ENCODE measurements around the gene LRRFIP1. TPM values are rescaled to one million over a fixed set of nuclear protein-coding genes. Genes with fewer than 3 reads are reported as not detected.

Gene LRRFIP1, protein sequence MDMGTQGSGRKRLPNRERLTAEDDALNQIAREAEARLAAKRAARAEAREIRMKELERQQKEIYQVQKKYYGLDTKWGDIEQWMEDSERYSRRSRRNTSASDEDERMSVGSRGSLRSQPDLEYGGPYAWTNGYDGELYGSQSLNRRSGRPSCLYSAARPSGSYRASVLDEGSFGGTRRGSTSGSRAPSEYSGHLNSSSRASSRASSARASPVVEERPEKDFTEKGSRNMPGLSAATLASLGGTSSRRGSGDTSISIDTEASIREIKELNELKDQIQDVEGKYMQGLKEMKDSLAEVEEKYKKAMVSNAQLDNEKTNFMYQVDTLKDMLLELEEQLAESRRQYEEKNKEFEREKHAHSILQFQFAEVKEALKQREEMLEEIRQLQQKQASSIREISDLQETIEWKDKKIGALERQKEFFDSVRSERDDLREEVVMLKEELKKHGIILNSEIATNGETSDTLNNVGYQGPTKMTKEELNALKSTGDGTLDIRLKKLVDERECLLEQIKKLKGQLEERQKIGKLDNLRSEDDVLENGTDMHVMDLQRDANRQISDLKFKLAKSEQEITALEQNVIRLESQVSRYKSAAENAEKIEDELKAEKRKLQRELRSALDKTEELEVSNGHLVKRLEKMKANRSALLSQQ
- total RNA-seq, result 210 and 216 TPM in 2 replicates

- Mint-ChIP-seq H3K27me3 (peaks cover 59% of the 10 kb centered on the region), H3K4me3 (peak within 1 kb of the TSS; percentile 70), H3K27ac (no peak within 1 kb of the TSS), H3K36me3 (ENCODE audit: low read depth) (no peaks in the 10 kb centered on the region), H3K9me3 (no peaks in the 10 kb centered on the region), H3K4me1 (peaks cover 9% of the 10 kb centered on the region)
- DNase-seq, result no peak
- intact Hi-C loops (cut with micrococcal nuclease), result no loop called here
Observed at GRCh38 chr2:237627441-237628246, at the start of gene LRRFIP1. Gene LRRFIP1 (plus strand): TSS chr2:237627587. CDS start chr2:237627645, 58 bp downstream.

DNA sequence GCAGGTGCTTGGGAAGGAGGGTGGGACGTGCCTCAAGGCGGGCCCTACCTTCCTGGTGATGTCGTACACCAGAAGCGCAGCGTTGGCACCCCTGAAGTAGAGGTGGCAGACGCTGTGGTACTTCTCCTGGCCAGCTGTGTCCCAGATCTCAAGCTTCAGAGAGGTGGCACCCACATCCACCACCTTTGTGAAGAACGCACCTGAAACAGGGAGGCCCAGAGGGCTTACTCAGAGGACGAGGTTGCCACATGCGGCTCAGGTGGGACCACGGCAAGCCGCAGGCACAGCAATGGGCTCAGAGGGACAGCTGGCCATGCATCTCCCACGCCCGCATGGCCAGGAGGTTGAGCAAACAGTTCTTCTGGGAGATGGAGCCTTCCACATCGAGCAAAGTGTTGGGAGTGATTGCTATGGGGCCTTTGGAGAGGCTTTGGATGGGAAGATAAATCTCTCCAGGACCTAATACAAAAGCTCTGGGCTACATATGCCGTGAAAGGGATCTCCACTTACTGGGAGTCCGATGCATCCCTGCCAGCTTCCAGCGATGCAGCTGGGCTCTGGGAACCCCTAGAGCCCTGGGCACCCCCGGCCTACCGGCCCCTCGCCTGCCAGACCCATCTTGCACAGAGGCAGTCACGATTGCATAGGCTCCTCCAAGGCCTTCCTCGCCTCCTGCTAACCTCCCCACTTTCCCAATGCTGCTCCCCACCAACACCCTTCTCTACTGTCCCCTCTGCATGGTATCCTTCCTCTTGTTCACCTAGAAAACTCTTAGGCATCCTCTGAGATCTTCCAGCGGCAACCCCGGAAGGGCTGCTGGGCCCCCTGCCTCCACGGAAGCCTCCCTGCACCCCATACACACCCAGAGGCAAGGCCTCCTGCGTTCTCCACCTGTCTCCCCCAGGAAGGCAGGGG lies 49.2 kb upstream of the LRRFIP1 start:
- H3K4me1 Mint-ChIP-seq, result peaks cover 4% of the 10 kb centered on the region
- intact Hi-C loops (cut with micrococcal nuclease), result no loop called here
- H3K36me3 Mint-ChIP-seq (ENCODE audit: low read depth), result no peaks in the 10 kb centered on the region
- H3K27ac Mint-ChIP-seq, result no peak overlapping the region
- no peak overlapping the region for H3K4me3 Mint-ChIP-seq
- H3K27me3 Mint-ChIP-seq, result no peaks in the 10 kb centered on the region
- H3K9me3 Mint-ChIP-seq, result no peaks in the 10 kb centered on the region
- DNase-seq, result no peak

- H3K36me3 Mint-ChIP-seq (ENCODE audit: low read depth), result no peaks in the 10 kb centered on the region
- intact Hi-C loops (cut with micrococcal nuclease), result loop anchor here (2.0 to 5.0 kb wide), 2 partner anchors 166 to 193 kb away; no protein-coding TSS in a partner anchor
- H3K9me3 Mint-ChIP-seq, result no peaks in the 10 kb centered on the region
- H3K27me3 Mint-ChIP-seq, result no peaks in the 10 kb centered on the region
- H3K27ac Mint-ChIP-seq, result peak overlapping the region; percentile 3
- H3K4me3 Mint-ChIP-seq, result no peak overlapping the region
- DNase-seq, result no peak
- H3K4me1 Mint-ChIP-seq, result peaks cover 4% of the 10 kb centered on the region
Observed at GRCh38 chr2:237581326-237581725, 46.1 kb upstream of the LRRFIP1 start.

DNA sequence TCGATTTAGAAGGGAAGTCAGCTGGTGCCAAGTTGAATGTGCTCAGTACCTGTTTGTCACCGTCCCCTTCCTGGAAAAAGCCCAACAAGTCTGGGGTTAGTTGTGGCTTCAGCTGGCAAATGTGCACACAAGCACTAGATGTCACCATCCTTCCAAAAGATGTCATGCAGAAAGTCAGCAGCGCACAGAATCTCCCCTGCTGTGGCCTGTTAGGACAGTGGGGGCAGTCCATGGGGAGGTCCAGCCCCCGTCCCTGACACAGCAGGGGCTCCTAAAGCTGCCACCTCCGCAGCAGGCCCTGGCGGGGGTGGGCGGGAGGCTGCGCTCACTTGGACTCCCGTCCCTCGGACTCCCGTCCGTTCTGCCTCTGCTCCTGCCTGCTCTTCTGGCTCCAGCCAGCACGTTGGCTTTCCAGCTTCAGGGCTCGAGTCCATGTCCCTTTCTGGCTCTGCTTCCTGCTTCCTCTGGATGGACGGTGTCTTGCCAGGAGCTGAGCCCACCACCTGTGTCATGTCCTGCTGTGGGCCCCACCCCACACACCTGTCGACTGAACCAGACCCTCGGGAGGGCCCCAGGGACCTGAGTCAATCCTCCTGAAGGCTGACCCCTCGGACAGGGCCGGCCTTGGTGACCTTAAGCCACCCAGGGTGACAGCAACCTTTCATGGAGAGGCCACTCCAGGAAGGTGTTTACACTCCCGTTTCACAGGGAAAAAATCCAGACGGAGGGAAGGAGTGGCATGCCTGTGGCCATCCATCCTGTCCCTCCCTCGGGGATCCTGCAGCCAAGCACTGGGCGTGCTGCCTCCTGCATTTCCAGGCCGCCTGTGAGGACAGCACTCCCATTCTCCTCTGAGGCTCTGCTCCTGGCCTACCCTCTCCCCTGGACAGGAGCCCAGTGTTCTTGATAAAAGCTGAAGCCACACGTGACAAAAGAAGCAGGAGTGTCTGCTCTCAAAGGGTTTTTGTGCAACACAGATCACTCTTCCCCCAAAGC lies 45.3 kb upstream of the LRRFIP1 start:
- Mint-ChIP-seq H3K27me3 (no peaks in the 10 kb centered on the region), H3K4me1 (peaks cover 4% of the 10 kb centered on the region), H3K36me3 (ENCODE audit: low read depth) (no peaks in the 10 kb centered on the region), H3K9me3 (no peaks in the 10 kb centered on the region), H3K4me3 (no peak overlapping the region), H3K27ac (peak overlapping the region; percentile 37)
- peak; percentile 82 for DNase-seq
- intact Hi-C loops (cut with micrococcal nuclease), result loop anchor here (2.0 to 5.0 kb wide), 2 partner anchors 165 to 193 kb away; no protein-coding TSS in a partner anchor

DNA sequence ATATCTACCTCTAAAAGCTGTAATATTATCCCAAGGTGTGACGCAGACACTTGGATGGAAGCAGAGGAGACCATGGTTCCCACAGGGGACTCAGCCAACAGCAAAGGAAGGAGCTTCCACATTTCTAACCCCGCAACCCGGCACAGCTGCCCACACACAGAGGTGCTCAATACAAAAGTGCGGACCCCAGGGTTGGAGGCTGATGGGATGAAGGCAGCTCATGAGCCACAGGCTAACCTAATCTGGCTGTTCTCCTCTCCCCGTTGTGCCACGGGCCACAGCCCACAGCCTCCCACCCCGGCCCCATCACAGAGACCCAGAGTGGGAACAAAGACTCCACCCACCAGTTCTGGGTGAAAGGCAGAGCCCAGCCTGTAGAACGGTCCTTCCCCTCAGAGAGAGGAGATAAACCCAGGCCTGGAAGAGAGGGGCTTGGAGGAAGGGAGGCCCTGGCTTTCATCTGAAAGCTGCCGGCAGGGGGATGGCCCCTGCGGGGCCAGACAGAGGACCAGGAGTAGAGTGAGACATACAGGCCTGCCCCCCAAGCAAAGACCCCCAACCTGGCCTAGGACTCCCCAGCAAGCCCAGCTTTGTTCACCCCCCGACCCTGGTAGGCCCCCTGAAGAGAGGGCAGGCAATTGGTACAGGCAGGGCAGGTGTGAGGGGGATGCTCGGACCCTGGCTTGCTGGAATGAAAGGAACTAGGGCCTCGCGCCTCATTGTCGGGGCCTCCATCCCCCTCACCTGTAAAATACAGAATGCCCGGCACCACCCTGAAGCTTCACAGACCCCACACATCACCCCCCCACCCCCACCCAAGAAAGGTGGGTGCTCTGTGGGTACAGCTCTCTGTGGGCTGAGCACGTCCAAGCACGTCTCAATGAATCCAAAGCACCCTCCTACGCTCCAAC lies 43.7 kb upstream of the LRRFIP1 start:
- H3K9me3 Mint-ChIP-seq, result no peaks in the 10 kb centered on the region
- intact Hi-C loops (cut with micrococcal nuclease), result loop anchor here (5.0 kb wide), 1 partner anchor 164 kb away; no protein-coding TSS in a partner anchor
- peaks cover 5% of the 10 kb centered on the region for H3K27me3 Mint-ChIP-seq

DNA sequence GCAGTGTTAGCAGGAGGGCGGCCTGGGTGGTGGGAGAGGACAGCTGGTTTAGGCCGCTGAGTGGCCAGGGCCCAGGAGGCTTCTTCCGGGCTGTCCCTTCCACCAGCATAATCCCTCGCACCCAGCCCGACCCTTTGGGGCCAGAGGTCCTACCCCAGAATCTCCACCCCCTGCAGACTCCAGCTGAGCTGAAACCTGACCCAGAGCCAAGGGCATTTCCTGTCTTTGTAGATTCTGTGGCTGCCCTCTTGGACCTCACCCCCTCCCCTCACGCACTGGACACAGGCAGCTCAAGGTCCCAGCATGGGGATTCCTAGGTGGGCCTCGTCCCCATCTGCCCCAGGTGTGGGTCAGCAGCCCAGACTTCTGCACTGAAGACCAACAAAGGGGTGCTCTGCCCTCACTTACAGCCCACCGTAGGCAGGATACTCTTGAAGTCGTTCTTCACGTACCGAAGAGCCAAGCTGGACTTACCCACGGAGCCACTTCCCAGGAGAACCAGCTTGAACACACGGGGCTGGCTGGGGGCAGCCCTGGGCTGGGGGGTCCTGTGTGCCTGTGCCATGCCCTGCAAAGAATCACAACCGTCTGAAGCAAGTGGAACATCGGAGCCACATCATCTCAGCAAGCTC lies 41.7 kb upstream of the LRRFIP1 start:
- intact Hi-C loops (cut with micrococcal nuclease), result no loop called here
- Mint-ChIP-seq H3K4me3 (no peak overlapping the region), H3K27ac (no peak overlapping the region)

More for the DNA sequence above, 43.7 kb upstream of the LRRFIP1 start:
- Mint-ChIP-seq H3K4me1 (peaks cover 4% of the 10 kb centered on the region), H3K36me3 (ENCODE audit: low read depth) (no peaks in the 10 kb centered on the region), H3K27ac (no peak overlapping the region), H3K4me3 (no peak overlapping the region)
- no peak for DNase-seq

GRCh38 chr2:237588044-237588696 lies 39.2 kb upstream of the LRRFIP1 start:
- intact Hi-C loops (cut with micrococcal nuclease), result no loop called here
- no peak for DNase-seq
- Mint-ChIP-seq H3K9me3 (no peaks in the 10 kb centered on the region), H3K4me3 (no peak overlapping the region), H3K27ac (no peak overlapping the region), H3K4me1 (peaks cover 10% of the 10 kb centered on the region), H3K36me3 (ENCODE audit: low read depth) (no peaks in the 10 kb centered on the region), H3K27me3 (peaks cover 14% of the 10 kb centered on the region)

More for the DNA sequence above, 41.7 kb upstream of the LRRFIP1 start:
- Mint-ChIP-seq H3K36me3 (ENCODE audit: low read depth) (no peaks in the 10 kb centered on the region), H3K27me3 (peaks cover 14% of the 10 kb centered on the region), H3K4me1 (peaks cover 7% of the 10 kb centered on the region), H3K9me3 (no peaks in the 10 kb centered on the region)
- DNase-seq, result no peak

GRCh38 chr2:237590272-237591140 lies 36.9 kb upstream of the LRRFIP1 start, which contains the start of gene RAB17:
Gene RAB17 (minus strand): TSS chr2:237590734. CDS start chr2:237586154, 4,580 bp downstream.
- H3K9me3 Mint-ChIP-seq, result no peaks in the 10 kb centered on the region
- H3K4me1 Mint-ChIP-seq, result peaks cover 10% of the 10 kb centered on the region
- peak within 1 kb of the TSS; percentile 32 for H3K27ac Mint-ChIP-seq
- peaks cover 14% of the 10 kb centered on the region for H3K27me3 Mint-ChIP-seq
- H3K4me3 Mint-ChIP-seq, result peak within 1 kb of the TSS; percentile 14
- intact Hi-C loops (cut with micrococcal nuclease), result no loop called here
- no peaks in the 10 kb centered on the region for H3K36me3 Mint-ChIP-seq (ENCODE audit: low read depth)
- no peak for DNase-seq

DNA sequence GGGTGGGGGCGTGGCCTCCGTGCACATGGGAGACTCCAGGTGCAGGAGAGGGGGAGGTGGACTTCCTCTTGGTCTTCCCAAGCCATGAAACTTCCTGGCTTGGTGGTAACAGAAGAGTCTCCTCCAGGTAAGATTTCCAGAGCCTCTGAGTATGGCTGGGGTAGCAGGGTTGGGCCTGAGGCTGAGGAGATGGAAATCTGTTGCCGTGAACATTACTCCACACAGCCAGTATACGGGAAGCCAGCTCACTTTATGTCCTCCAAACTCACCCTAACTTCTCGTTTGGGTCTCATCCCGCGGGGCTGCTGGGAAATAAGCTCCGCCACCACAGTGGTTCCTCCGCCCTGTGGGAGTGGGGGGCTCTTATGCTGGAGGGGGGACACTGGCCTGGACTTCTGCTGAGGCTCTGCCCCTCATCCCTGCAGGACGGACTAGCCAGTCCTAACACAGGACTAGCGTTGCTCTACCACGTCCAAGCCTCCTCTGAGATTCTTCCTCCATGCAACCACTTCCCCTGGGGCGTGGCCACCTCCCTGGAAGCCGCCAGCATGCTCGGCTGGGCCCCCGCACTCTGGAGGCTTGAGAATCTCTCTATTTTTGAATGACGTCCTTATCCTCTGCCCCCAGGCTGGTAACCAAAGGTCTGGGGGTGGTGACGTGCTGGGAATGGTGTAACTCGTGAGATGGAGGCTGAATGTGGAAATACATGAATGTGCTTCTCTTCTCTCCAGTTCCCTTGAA lies 36.1 kb upstream of the LRRFIP1 start:
- peak overlapping the region; percentile 32 for H3K27ac Mint-ChIP-seq
- peaks cover 10% of the 10 kb centered on the region for H3K4me1 Mint-ChIP-seq
- intact Hi-C loops (cut with micrococcal nuclease), result no loop called here
- H3K4me3 Mint-ChIP-seq, result peak overlapping the region; percentile 14
- no peaks in the 10 kb centered on the region for H3K36me3 Mint-ChIP-seq (ENCODE audit: low read depth)
- peak; percentile 69 for DNase-seq
- no peaks in the 10 kb centered on the region for H3K9me3 Mint-ChIP-seq
- H3K27me3 Mint-ChIP-seq, result peaks cover 14% of the 10 kb centered on the region
